HG02571 (cell line): ENCODE results near the gene DEXI.
"Not testable (repeated sequence)": the region's sequence is repeated elsewhere in the genome, so short reads cannot be mapped to it uniquely, and the experiment has no call there.

Source experiments
- ATAC-seq: cut with Tn5 transposase; IDR thresholded peaks from one replicate; pipeline ENCODE4 v1.9.1; 2021; ENCODE audit warnings: mild to moderate bottlenecking, moderate library complexity; ENCODE audit not compliant: unreplicated experiment

Gene DEXI

DNA sequence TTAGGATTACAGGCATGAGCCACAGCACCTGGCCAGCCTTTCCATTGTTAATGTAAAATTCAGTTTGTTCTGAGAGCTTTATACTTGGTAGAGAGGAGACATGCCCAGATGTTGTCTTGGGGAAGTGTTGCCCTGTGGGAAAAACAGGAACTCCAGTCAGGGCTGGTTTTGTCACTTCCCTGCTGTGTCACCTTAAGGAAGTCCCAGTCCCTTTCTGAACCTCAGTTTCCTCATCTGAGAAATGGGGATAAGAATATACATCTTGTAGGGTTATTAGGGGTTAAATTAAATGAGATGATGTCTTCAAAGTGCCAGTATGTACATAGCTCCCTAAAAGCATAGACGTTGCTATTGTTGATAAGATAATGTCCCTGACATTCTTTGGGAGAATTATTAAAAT, 27.3 kb upstream of the DEXI start:
- no peak for ATAC-seq

DNA sequence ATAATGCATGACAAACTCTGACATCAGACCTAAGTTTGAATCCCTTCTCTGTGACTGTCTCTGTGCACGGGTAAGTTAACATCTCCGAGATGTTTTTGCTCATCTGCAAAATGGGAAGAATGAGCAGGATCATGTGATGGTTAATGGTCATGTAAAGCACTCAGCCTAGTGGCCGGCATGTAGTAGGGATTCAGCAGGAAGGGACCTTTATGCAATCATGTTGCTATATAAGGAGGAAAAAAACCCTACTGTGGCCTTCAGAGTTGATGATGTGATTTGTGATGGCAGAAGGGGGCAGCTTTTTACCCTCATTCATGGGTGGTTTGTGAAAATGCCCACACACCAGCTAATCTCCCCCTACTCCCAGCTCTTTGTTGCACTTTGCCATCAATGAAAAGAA, 26.2 kb upstream of the DEXI start:
- no peak for ATAC-seq

- no peak for ATAC-seq
These were observed 25.7 kb upstream of the DEXI start for GRCh38 chr16:10967986-10968385.

DNA sequence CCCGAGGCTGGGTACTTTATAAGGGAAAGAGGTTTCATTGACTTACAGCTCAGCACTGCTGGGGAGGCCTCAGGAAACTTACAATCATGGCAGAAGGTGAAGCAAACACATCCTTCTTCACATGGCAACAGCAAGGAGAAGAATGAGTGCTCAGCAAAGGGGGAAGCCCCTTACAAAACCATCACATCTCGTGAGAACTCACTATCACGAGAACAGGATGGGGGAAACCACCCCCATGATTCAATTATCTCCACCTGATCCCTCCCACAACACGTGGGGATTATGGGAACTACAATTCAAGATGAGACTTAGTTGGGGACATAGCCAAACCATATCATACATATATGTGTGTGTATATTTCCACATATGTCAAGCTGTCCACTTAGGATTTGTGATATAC, 24.3 kb upstream of the DEXI start:
- ATAC-seq: not testable (repeated sequence)

DNA sequence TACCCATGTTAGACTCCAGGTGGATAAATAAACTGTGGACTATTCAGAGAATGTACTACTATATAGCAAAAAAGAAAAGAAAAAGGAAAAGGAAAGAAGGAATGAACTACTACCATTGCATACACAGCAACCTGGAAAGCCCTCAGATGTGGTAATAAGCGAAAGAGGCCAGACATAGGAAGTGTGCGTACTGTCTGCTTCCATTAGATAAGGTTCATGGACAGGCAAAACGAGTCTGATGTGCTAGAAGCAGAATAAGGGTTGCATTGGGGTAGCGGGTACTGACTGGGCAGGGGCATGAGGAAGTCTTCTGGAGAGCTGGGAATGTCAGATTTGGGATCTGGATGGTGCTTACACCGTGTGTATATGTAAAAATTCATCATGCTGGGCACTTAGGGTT, 23.9 kb upstream of the DEXI start:
- no peak for ATAC-seq

- ATAC-seq: peak; percentile 55
These were observed 23.3 kb upstream of the DEXI start for GRCh38 chr16:10965440-10966061.

DNA sequence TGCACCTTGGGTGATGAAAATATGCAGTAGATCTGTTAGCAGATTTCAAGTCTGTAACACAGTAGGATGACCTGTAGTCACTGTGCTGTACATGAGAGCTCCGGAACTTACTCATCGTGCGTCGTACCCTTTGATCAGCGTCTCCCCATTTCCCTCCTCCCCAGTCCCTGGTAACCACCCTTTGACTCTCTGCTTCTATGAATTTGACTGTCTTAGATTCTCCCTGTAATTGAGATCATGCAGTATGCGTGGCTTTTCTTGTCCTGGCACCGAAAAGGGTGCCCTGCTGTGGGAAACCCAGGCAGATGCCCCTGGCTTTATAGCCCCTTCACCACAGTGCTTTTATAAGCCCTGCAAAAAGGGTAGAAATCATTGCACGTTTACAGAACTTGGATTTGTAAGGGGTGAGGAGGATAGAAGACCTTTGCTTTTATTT, 22.6 kb upstream of the DEXI start:
- ATAC-seq: no peak

GRCh38 chr16:10964039-10964890, 22.0 kb upstream of the DEXI start:
- peak; percentile 38 for ATAC-seq

GRCh38 chr16:10961231-10961630, 19.0 kb upstream of the DEXI start:
- ATAC-seq: no peak

- no peak for ATAC-seq
These were observed 16.9 kb upstream of the DEXI start for GRCh38 chr16:10959161-10959560.

DNA sequence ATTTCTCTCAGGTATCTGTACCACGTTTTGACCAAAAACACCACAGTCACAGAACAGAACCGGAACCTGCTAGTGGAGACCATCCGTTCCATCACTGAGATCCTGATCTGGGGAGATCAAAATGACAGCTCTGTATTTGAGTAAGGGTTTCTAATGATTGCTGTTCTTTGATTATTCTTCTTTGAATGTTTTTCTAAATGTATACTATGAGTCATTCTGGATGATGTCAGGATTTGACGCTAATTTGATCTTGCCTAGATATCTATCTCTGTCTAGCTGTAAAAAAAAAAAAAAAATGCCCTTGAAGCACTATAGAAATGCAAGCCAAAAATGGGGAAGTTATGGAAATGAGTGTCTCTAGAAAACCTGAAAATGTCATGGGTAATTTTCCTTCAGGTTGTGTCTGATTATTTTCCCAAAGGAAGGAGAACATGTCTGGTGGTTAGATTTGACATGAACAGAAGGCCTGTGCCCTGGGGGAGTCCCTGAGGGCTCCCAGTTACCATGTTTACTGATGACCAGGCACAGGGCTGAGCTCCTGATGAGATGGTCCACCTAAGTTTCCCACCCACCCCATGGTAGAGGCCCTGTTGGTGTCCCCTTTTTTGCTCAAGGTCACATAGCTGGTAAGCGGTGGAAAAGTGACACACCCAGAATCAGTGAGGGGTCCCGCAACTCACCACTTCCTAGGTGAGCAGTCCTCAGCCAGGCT, 15.7 kb upstream of the DEXI start:
- no peak for ATAC-seq

DNA sequence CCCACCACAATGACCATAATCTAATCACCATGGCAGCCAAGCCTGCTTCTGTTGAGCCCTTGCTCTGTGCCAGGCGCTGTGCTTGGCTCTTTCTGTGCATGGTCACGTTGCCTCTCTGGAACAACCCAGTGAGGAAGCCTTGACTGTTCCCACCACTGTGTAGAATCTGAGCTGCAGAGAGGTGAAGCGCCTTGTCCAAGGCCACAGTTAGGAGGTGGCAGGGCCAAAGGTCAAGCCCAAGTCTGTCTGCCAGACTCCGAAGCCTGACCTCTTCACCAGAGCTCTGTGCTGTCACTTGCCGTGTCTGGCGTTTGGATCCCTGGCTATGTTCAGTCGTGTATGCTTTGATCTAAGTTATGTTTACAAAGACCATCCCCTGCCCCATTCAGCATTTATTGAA, 12.6 kb upstream of the DEXI start:
- ATAC-seq: no peak

- ATAC-seq: no peak
These were observed 8.8 kb upstream of the DEXI start for GRCh38 chr16:10951026-10951425.

- ATAC-seq: no peak
These were observed 8.1 kb upstream of the DEXI start for GRCh38 chr16:10950393-10950792.

- no peak for ATAC-seq
These were observed 7.2 kb upstream of the DEXI start for GRCh38 chr16:10949424-10949970.

- no peak for ATAC-seq
These were observed 5.0 kb upstream of the DEXI start for GRCh38 chr16:10947211-10947787.

- ATAC-seq: no peak
These were observed 4.0 kb upstream of the DEXI start for GRCh38 chr16:10946308-10946707.

DNA sequence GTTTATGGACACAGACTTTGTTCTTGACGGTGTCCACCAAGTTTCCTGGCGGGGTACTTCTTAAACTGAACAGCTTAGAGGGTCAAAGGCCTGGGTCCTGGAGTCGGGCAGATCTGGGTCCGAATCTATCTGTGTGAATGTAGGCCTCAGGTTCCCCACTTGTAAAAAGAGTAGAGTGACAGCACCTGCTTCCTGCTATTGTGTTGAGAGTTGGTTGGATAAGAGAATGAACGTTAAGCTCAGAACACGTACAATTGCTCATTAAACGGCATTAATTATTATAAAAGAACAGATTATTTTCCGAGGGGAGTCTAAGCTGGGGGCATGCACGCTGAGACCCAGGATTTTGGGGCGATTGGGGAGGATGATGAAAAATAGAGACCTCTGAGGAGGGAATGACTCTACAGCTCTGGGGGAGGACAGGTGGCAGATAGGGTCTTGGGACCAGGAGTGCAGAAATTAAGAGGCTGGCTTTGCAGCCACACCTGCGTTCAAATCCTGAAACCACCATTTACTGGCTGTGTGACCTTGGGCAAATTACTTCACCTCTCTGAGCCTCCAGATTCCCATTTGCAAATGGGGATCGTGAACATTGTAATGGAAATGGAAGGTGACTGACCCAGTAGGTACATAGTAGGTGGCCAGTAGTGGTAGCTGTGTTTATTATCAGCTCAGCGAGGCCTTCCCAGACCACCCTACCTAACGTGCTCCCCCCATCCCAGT, 3.0 kb upstream of the DEXI start:
- no peak for ATAC-seq

DNA sequence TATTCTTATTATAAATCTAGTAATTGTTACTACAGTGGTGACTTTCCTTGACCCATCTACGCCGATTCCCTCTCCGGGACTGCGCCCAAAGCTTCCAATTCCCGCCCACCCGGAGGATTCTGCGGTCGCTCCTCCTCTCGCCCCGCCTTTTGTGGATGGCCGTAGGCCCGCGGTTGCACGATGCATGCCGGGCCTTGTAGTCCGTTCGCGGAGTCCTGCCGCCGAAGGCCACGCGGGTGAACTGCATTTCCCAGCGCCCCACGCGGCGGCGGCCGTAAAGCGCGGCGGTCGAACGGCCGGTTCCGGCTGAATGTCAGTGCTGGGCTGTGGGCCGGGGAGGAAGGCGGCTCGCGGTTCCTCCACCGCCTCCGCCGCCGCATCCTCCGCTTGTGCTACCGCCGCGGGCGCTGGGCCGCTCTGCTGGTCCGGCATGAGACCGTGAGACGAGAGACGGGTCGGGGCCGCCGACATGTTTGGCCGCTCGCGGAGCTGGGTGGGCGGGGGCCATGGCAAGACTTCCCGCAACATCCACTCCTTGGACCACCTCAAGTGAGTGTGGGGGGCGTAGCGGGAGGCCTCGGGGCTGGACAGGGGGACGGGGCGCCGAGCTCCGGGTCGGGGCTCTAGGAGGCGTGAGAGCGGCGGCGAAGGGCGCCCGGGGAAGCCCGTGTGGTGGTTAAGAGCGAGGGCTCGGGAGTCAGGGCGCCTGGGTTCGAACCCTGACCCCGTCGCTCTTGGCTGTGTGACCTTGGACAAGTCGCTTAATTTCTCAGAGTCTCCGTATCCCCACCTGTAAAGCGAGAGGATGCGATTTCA, 2.2 kb upstream of the DEXI start, which contains the start of gene CLEC16A:
TSS of gene CLEC16A (plus strand) at position 316 of the 816 bp plus-strand sequence. CDS start at position 470, 154 bp downstream.
- ATAC-seq: peak; percentile 69

GRCh38 chr16:10943064-10943353, 741 bp upstream of the DEXI start:
- ATAC-seq: no peak
